Keratinocyte (primary cell): Measurements from ENCODE around the gene ATP6V1C2. TPM values are rescaled to one million over a fixed set of nuclear protein-coding genes. Genes with fewer than 3 reads are reported as not detected.

Experiments
- DNase-seq: peaks from one replicate; pipeline ENCODE4 v3.0.0-alpha.2; 2011; ENCODE audit warnings: low read depth, missing footprints, low spot score
- FAIRE-seq: peaks from 2 replicates; lab custom pipeline; 2011; peaks lifted over from hg19 to GRCh38; lab: Jason Lieb, UNC
- H2AFZ ChIP-seq: 2 replicates; pipeline ENCODE4 v1.6.0; 2012; ENCODE audit warnings: low read length, control low read depth, inconsistent platforms; ENCODE audit not compliant: control insufficient read depth
- H3K27ac ChIP-seq: 2 replicates; pipeline ENCODE4 v1.5.1; 2011; ENCODE audit warnings: low read length; ENCODE audit not compliant: control insufficient read depth, insufficient read depth
- H3K27me3 ChIP-seq: 3 replicates; pipeline ENCODE4 v1.6.0; 2011; ENCODE audit warnings: low read length; ENCODE audit not compliant: control insufficient read depth, insufficient read depth; ENCODE audit errors: extremely low read depth
- H3K36me3 ChIP-seq, 2 experiments: 2 replicates in 1 of 2; 3 replicates in 1 of 2; pipeline ENCODE4 v1.5.1; 2011; ENCODE audit warnings: low read length in 2 of 2, mild to moderate bottlenecking in 1 of 2; ENCODE audit not compliant: control insufficient read depth in 2 of 2, insufficient read depth in 2 of 2; ENCODE audit errors: extremely low read depth in 1 of 2
- H3K4me1 ChIP-seq: 3 replicates; pipeline ENCODE4 v1.5.1; 2011; ENCODE audit warnings: low read length; ENCODE audit not compliant: control insufficient read depth, insufficient read depth; ENCODE audit errors: extremely low read depth
- H3K4me2 ChIP-seq: 3 replicates; pipeline ENCODE4 v1.6.0; 2011; ENCODE audit warnings: low read depth, low read length; ENCODE audit not compliant: control insufficient read depth, insufficient read depth; ENCODE audit errors: extremely low read depth
- H3K4me3 ChIP-seq, 3 experiments: fragments of 200-600 bp in 1 of 3; sonication (generic) in 1 of 3; 2 replicates in 2 of 3; 3 replicates in 1 of 3; pipeline ENCODE4 v1.5.1; 2011 to 2016; ENCODE audit warnings: low read length in 3 of 3, mild to moderate bottlenecking in 3 of 3, control low read depth in 2 of 3, inconsistent platforms in 1 of 3, low read depth in 1 of 3, mixed read lengths in 1 of 3, mixed run types in 1 of 3, moderate library complexity in 1 of 3; ENCODE audit not compliant: control insufficient read depth in 2 of 3, insufficient read depth in 2 of 3; ENCODE audit errors: extremely low read depth in 1 of 3
- H3K79me2 ChIP-seq: 2 replicates; pipeline ENCODE4 v1.6.0; 2012; ENCODE audit warnings: low read length; ENCODE audit not compliant: control insufficient read depth, insufficient read depth
- H3K9ac ChIP-seq: 3 replicates; pipeline ENCODE4 v1.6.0; 2011; ENCODE audit warnings: low read length; ENCODE audit not compliant: control insufficient read depth, insufficient read depth; ENCODE audit errors: extremely low read depth
- H3K9me1 ChIP-seq: 3 replicates; pipeline ENCODE4 v1.6.0; 2011; ENCODE audit warnings: low read length; ENCODE audit not compliant: control insufficient read depth, insufficient read depth; ENCODE audit errors: extremely low read depth
- H3K9me3 ChIP-seq: 2 replicates; pipeline ENCODE4 v1.5.1; 2012; ENCODE audit warnings: low read depth, low read length; ENCODE audit not compliant: control insufficient read depth
- H4K20me1 ChIP-seq: 3 replicates; pipeline ENCODE4 v1.6.0; 2011; ENCODE audit warnings: low read length; ENCODE audit not compliant: control insufficient read depth, insufficient read depth; ENCODE audit errors: extremely low read depth
- EZH2 ChIP-seq: IDR thresholded peaks from one replicate; pipeline ENCODE4 v1.6.1; 2012; ENCODE audit warnings: inconsistent platforms, mild to moderate bottlenecking, low read length, moderate library complexity
- dilution Hi-C: fragments of 300-500 bp; cut with MboI; formaldehyde crosslinking; loops from one replicate; pipeline ENCODE4 v1.7.0; 2020; ENCODE audit warnings: low sequenced_read_pairs; ENCODE audit not compliant: extremely low pct_ligation_motif_present
- polyA plus RNA-seq, 5 experiments: library from polyadenylated mRNA; depleted of rRNA in 3 of 5; stranded (reverse) in 3 of 5; stranded (forward) in 1 of 5; unstranded in 1 of 5; fragments of >200 nt; gene quantifications; 1 replicate in 1 of 5; 2 replicates in 3 of 5; 3 replicates in 1 of 5; pipeline versions ENCODE4 v1.2.1 to v1.2.3, GENCODE V29; 2011 to 2012; ENCODE audit warnings: missing spikeins in 2 of 5, low read depth in 1 of 5, low replicate concordance in 1 of 5
- TF ChIP-seq, protein P1 (sequence below), 3 experiments: IDR thresholded peaks in 1 of 3; conservative IDR thresholded peaks in 1 of 3; optimal IDR thresholded peaks in 1 of 3; 2 replicates in 2 of 3; 3 replicates in 1 of 3; pipeline versions ENCODE3 to v1.5.1; 2011; ENCODE audit warnings: low read length in 3 of 3, mild to moderate bottlenecking in 3 of 3, moderate library complexity in 2 of 3, control low read depth in 1 of 3, inconsistent platforms in 1 of 3; ENCODE audit not compliant: insufficient read depth in 2 of 3; ENCODE audit errors: extremely low read depth in 1 of 3

ATP6V1C2 gene
- polyA plus RNA-seq, 1 donor (not counting 4 experiments of a cell fraction or from before 2014, with no cell fraction given), result 0.55 TPM

DNA sequence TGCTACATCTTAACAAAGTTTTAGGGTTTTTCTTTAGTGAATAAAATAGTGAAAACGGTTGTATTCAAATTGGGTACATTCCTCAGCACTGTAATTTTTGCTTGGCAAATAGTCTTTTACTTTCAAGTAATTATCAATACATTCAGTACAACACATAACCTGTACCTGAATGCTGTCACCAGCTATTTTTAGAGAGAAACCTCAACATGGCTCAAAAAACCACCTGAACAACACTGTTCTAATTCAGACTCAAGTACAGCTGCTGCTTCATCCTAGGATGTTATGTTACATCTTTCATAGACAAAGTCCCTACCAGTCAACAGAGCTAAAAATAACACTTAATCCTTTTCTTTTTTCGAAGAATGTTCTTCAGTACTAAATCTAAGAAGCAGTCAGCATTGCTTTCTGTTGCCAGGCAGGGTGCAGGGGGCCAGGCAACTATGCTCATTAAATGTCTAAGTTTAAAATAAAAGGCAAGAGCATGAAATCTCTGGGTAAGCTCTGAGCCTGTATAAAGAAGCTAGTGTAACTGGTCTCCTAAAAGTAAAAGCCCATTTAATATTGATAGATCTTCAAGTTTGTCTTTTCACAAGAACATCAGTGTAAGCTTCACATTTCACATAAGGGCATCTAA is 70.7 kb downstream of the ATP6V1C2 start:
- Histone ChIP-seq H3K9me1 (no peaks in the 10 kb centered on the region), H3K4me2 (no peak overlapping the region), H3K36me3 (peaks cover 23 to 45% of the 10 kb centered on the region in 2 experiments), H3K79me2 (peaks cover 25% of the 10 kb centered on the region), H2AFZ (no peak overlapping the region), H4K20me1 (no peaks in the 10 kb centered on the region), H3K27ac (no peak overlapping the region), H3K4me1 (no peaks in the 10 kb centered on the region), H3K9ac (no peak overlapping the region), H3K4me3 (no peak overlapping the region), H3K27me3 (no peaks in the 10 kb centered on the region), H3K9me3 (no peaks in the 10 kb centered on the region)
- DNase-seq (no peak), FAIRE-seq (no peak)
- dilution Hi-C loops, result no loop called here
- no peak for TF ChIP-seq EZH2
- TF ChIP-seq, protein P1, sequence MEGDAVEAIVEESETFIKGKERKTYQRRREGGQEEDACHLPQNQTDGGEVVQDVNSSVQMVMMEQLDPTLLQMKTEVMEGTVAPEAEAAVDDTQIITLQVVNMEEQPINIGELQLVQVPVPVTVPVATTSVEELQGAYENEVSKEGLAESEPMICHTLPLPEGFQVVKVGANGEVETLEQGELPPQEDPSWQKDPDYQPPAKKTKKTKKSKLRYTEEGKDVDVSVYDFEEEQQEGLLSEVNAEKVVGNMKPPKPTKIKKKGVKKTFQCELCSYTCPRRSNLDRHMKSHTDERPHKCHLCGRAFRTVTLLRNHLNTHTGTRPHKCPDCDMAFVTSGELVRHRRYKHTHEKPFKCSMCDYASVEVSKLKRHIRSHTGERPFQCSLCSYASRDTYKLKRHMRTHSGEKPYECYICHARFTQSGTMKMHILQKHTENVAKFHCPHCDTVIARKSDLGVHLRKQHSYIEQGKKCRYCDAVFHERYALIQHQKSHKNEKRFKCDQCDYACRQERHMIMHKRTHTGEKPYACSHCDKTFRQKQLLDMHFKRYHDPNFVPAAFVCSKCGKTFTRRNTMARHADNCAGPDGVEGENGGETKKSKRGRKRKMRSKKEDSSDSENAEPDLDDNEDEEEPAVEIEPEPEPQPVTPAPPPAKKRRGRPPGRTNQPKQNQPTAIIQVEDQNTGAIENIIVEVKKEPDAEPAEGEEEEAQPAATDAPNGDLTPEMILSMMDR (optimal IDR thresholded peaks at IDR 0.05 in 1 of 3, IDR thresholded peaks at IDR 0.05 in 1 of 3, conservative IDR thresholded peaks at IDR 0.05 in 1 of 3; ENCODE audit: extremely low read depth in 1 of 3, insufficient read depth in 2 of 3, low read length in 3 of 3), result no peak

DNA sequence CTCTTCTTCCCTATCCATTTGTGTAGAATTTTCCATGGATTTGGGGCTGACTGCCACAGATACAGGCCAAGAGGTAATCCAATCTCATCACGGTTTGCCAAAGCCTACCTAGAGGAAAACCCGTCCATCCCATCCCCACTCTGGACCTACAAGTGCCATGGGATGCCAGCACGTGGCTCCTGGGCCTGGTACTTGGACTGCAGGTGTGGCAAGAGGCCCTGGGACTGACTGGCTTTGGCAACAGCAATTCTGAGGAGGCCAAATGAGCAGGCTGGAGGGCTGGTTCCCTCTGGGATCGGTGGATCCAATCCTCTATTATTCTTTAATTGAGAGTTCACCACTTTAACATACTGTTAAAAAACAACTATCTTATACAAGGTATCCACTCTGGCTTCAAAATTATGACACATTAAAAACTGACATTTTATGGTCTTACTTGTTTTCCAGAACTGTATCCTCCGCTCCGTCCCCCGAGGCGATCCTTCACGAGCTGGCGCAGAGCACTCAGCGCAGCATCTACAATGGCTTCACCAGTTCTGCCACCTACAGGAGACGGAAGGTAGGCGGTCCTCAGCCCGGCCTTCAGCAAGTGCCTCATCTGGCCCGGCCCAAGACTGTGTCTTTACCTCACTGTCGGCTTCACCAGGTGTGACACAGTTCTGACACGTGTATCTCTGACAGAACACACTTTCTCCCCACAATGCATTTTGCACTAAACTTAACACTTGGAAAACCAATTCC is 71.4 kb downstream of the ATP6V1C2 start:
- no peak for FAIRE-seq
- Histone ChIP-seq H3K9ac (no peak overlapping the region), H4K20me1 (no peaks in the 10 kb centered on the region)

More for the DNA sequence above, 71.4 kb downstream of the ATP6V1C2 start:
- no peak overlapping the region for H3K27ac ChIP-seq
- dilution Hi-C loops, result no loop called here
- peaks cover 22 to 40% of the 10 kb centered on the region in 2 experiments for H3K36me3 ChIP-seq
- H3K4me1 ChIP-seq, result no peaks in the 10 kb centered on the region
- H3K4me3 ChIP-seq, result no peak overlapping the region
- no peaks in the 10 kb centered on the region for H3K9me3 ChIP-seq
- no peak for TF ChIP-seq EZH2
- TF ChIP-seq, protein P1 (optimal IDR thresholded peaks at IDR 0.05 in 1 of 3, IDR thresholded peaks at IDR 0.05 in 1 of 3, conservative IDR thresholded peaks at IDR 0.05 in 1 of 3; ENCODE audit: extremely low read depth in 1 of 3, insufficient read depth in 2 of 3, low read length in 3 of 3), result peak in 1 of 3 experiments; percentile 36
- no peak overlapping the region for H3K4me2 ChIP-seq
- H2AFZ ChIP-seq, result no peak overlapping the region
- no peaks in the 10 kb centered on the region for H3K9me1 ChIP-seq
- no peaks in the 10 kb centered on the region for H3K27me3 ChIP-seq
- DNase-seq, result no peak
- H3K79me2 ChIP-seq, result peaks cover 29% of the 10 kb centered on the region
